ENCODE data around the gene DMAC2L. TPM values are rescaled to one million over a fixed set of nuclear protein-coding genes. Genes with fewer than 3 reads are reported as not detected.

DMAC2L gene
- 17.7 and 21.7 TPM in 2 replicates for total RNA-seq
- long read RNA-seq, transcript ATP5S-207 (5 exons, 2,008 nt): major isoform, 9 of 28 reads
- long read RNA-seq, partial matches to known transcripts: 4 of 28 reads
- long read RNA-seq, other reads (novel, unspliced or antisense): 14 of 28 reads

DNA sequence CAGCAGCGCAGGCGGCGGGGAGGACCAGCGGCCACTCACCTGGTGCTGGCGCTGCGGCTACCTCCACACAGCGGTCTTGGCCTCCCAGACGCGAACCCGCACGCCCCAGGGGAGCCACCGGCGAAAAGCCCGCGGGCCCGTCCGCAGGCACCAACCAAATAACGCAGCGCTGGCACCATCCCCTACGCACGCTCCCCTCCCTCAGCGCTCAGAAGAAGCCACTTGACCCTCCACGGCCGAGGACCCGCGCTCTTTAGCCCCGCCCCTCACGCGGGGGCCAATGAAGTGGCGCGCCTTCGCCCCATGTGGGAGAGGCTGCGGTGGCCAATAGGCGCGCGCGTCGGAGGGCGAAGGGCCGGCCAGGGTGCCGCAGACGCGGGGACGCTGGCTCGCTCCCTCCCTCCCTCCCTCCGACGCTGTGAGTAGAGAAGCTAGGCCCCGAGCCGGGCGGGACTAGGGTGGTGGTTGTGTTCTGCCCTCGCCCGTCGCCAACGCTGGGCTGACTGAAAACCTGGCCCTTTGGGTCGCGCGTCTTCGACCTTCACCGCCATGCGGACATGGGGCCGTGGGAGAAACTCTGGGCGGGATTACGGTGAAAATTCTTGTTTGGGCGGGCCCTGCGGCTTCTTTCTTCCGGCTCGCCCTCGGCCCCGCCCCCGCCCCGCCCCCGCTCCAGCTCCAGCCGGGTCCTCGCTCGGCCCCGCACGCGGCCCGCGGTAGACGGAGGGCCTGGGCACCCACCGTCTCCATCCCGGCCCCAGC, at the start of gene DMAC2L, which contains the start of gene L2HGDH:
DMAC2L (plus strand) TSS at position 353 of the 762 bp plus-strand sequence. CDS start 9,164 bp downstream, outside the sequence.
L2HGDH (minus strand) TSS at position 258 of the 762 bp plus-strand sequence; CDS start at position 179, 79 bp downstream.
- TF ChIP-seq, protein P1, sequence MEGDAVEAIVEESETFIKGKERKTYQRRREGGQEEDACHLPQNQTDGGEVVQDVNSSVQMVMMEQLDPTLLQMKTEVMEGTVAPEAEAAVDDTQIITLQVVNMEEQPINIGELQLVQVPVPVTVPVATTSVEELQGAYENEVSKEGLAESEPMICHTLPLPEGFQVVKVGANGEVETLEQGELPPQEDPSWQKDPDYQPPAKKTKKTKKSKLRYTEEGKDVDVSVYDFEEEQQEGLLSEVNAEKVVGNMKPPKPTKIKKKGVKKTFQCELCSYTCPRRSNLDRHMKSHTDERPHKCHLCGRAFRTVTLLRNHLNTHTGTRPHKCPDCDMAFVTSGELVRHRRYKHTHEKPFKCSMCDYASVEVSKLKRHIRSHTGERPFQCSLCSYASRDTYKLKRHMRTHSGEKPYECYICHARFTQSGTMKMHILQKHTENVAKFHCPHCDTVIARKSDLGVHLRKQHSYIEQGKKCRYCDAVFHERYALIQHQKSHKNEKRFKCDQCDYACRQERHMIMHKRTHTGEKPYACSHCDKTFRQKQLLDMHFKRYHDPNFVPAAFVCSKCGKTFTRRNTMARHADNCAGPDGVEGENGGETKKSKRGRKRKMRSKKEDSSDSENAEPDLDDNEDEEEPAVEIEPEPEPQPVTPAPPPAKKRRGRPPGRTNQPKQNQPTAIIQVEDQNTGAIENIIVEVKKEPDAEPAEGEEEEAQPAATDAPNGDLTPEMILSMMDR (IDR thresholded peaks at IDR 0.05): no peak
- peak; percentile 97 for DNase-seq (ENCODE audit: extremely low spot score, unreplicated experiment)
- Mint-ChIP-seq H3K27me3 (ENCODE audit: unreplicated experiment) (no peaks in the 10 kb centered on the region), H3K4me3 (ENCODE audit: unreplicated experiment) (peak within 1 kb of the TSS; percentile 89), H3K27ac (ENCODE audit: unreplicated experiment) (peak within 1 kb of the TSS; percentile 98), H3K36me3 (ENCODE audit: unreplicated experiment) (peaks cover 16% of the 10 kb centered on the region), H3K9me3 (ENCODE audit: unreplicated experiment) (peaks cover 12% of the 10 kb centered on the region), H3K4me1 (ENCODE audit: unreplicated experiment) (peaks cover 27% of the 10 kb centered on the region)

GRCh38 chr14:50262865-50263264, 49.3 kb upstream of the DMAC2L start:
- Mint-ChIP-seq H3K4me1 (ENCODE audit: unreplicated experiment) (peaks cover 2% of the 10 kb centered on the region), H3K27me3 (ENCODE audit: unreplicated experiment) (no peaks in the 10 kb centered on the region), H3K9me3 (ENCODE audit: unreplicated experiment) (no peaks in the 10 kb centered on the region), H3K27ac (ENCODE audit: unreplicated experiment) (no peak overlapping the region), H3K4me3 (ENCODE audit: unreplicated experiment) (no peak overlapping the region), H3K36me3 (ENCODE audit: unreplicated experiment) (no peaks in the 10 kb centered on the region)
- DNase-seq (ENCODE audit: extremely low spot score, unreplicated experiment): no peak
- TF ChIP-seq, protein P1 (IDR thresholded peaks at IDR 0.05): no peak

DNA sequence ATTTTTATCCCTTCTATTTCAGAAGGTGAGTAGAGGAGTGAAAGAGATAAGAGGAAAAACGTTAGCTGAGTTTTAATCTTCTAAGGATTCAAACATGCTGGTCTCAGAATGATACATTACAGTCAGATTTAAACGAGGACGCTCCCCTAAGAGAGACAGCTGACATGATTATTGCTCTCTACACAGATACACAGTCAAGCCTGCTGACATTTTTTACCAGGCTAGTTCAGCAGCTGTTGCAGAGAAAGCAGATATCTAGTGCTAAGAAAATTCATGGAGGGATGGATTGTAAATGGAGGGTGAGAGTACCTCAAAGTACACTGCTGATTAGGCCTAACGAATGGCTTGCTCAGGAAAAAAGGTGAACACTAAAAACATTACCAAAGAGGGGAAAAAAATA, 48.8 kb upstream of the DMAC2L start:
- Mint-ChIP-seq H3K9me3 (ENCODE audit: unreplicated experiment) (no peaks in the 10 kb centered on the region), H3K27me3 (ENCODE audit: unreplicated experiment) (no peaks in the 10 kb centered on the region), H3K36me3 (ENCODE audit: unreplicated experiment) (no peaks in the 10 kb centered on the region), H3K4me1 (ENCODE audit: unreplicated experiment) (peaks cover 1% of the 10 kb centered on the region), H3K4me3 (ENCODE audit: unreplicated experiment) (no peak overlapping the region), H3K27ac (ENCODE audit: unreplicated experiment) (no peak overlapping the region)
- DNase-seq (ENCODE audit: extremely low spot score, unreplicated experiment): no peak
- TF ChIP-seq, protein P1 (IDR thresholded peaks at IDR 0.05): no peak

GRCh38 chr14:50265029-50265428, 47.1 kb upstream of the DMAC2L start:
- no peak overlapping the region for H3K27ac Mint-ChIP-seq (ENCODE audit: unreplicated experiment)
- H3K4me3 Mint-ChIP-seq (ENCODE audit: unreplicated experiment): no peak overlapping the region
- no peaks in the 10 kb centered on the region for H3K27me3 Mint-ChIP-seq (ENCODE audit: unreplicated experiment)
- H3K4me1 Mint-ChIP-seq (ENCODE audit: unreplicated experiment): peaks cover 1% of the 10 kb centered on the region
- DNase-seq (ENCODE audit: extremely low spot score, unreplicated experiment): no peak
- TF ChIP-seq, protein P1 (IDR thresholded peaks at IDR 0.05): no peak
- no peaks in the 10 kb centered on the region for H3K9me3 Mint-ChIP-seq (ENCODE audit: unreplicated experiment)
- no peaks in the 10 kb centered on the region for H3K36me3 Mint-ChIP-seq (ENCODE audit: unreplicated experiment)

DNA sequence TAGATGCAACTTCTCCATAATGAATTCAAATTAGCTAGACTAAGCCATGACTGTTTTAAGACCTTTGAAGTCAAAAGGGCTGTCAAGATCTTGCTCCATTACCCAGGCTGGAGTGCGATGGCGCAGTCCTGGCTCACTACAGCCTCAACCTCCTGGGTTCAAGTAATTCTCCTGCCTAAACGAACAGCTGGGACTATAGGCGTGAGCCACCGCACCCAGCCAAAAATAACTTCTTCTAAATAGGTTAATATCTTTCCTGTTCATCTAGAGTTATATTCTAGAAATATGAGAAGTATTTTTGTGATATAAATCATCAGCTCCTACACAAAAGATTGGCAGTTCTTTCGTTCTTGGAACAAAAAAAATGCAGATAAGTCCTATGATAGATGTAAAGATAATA, 41.2 kb upstream of the DMAC2L start:
- Mint-ChIP-seq H3K27me3 (ENCODE audit: unreplicated experiment) (no peaks in the 10 kb centered on the region), H3K27ac (ENCODE audit: unreplicated experiment) (no peak overlapping the region), H3K4me3 (ENCODE audit: unreplicated experiment) (no peak overlapping the region), H3K36me3 (ENCODE audit: unreplicated experiment) (peaks cover 6% of the 10 kb centered on the region), H3K9me3 (ENCODE audit: unreplicated experiment) (peaks cover 8% of the 10 kb centered on the region), H3K4me1 (ENCODE audit: unreplicated experiment) (no peaks in the 10 kb centered on the region)
- TF ChIP-seq, protein P1 (IDR thresholded peaks at IDR 0.05): no peak
- no peak for DNase-seq (ENCODE audit: extremely low spot score, unreplicated experiment)

All from osteocyte (in vitro differentiated cells).